Stimulated activated CD4-positive, alpha-beta T cell treated with anti-CD3 and anti-CD28 coated beads, Interleukin-1b, Interleukin-23, amount 100 ng/mL, for 4 hours (primary cell): Measurements from ENCODE around the gene TENM3.
"Not testable (repeated sequence)": the region's sequence is repeated elsewhere in the genome, so short reads cannot be mapped to it uniquely, and the experiment has no call there.

Experiments
- DNase-seq, 2 donors: peaks; one replicate each; pipeline ENCODE4 v3.0.0-alpha.2; 2020; ENCODE audit warnings: low read depth in 2 of 2

Gene TENM3

DNA sequence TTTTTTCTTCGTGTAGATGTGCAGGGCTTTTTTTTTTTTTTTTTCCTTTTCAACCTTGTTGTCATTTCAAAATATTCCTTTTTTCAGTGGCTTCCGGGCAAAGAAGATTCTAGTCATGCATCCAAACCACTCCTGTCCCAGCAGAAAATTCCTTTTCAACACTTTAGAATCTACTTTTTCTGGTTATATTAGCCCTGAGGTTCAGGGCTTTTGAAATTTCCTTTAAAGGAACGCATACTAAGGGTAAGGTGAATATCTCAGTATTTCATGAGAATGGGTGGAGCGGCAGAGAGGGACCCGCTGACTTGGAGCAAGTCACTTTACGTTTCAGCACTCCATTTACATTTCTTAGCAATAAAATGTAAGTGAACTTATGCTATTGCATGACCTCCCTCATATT, 15.6 kb upstream of the TENM3 start:
- no peak for DNase-seq

DNA sequence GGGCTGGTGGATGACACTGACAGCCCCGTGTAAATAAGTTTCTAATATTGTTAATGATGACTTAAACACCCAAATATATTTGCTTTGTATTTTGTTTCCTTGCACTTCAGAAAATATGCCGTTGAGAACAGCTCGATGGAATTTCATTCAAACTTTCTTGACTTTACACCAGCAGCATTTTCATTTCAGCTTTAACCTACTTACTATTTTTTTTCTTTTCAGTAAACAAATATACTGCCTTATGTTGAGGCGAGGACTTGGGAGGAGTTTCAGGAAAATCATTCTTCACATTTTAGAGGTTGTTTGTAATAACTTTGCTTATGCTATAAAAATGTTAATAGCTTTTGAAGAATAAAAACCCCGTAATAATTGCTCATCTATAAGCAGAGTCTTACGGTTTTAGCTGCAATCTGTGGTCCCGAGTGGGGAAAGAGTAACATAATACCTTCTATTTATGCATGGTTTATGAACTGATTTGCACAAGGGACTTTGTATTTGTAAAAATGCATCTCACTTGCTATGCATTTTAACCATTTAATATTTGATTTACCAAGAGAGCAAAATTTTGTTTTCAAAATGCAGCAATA, 14.1 kb upstream of the TENM3 start:
- DNase-seq, result no peak

- DNase-seq, result no peak
These were observed 12.9 kb upstream of the TENM3 start for GRCh38 chr4:182230256-182230655.

GRCh38 chr4:182231080-182231479, 12.1 kb upstream of the TENM3 start:
- DNase-seq, result no peak

DNA sequence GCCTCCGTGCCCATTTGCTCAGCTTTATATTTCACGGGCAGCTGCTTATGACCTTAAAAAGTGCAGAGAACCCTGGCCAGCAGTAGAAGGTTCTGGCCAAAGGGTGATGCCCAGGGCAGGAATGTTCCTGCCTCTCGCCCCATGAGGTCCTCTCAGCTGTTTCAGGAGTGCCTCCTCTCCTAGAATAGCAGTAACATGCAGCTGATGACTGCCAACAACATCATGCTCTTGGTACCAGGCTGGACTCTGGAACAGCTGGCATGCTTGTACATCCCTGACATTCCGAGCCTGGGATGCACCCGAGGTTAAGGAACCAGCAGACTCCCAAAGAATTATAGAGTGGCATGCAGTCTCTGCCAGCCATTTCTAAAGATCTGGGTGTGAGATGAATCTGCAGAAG, 11.7 kb upstream of the TENM3 start:
- DNase-seq, result no peak

- no peak for DNase-seq
These were observed 9.7 kb upstream of the TENM3 start for GRCh38 chr4:182233310-182234090.

DNA sequence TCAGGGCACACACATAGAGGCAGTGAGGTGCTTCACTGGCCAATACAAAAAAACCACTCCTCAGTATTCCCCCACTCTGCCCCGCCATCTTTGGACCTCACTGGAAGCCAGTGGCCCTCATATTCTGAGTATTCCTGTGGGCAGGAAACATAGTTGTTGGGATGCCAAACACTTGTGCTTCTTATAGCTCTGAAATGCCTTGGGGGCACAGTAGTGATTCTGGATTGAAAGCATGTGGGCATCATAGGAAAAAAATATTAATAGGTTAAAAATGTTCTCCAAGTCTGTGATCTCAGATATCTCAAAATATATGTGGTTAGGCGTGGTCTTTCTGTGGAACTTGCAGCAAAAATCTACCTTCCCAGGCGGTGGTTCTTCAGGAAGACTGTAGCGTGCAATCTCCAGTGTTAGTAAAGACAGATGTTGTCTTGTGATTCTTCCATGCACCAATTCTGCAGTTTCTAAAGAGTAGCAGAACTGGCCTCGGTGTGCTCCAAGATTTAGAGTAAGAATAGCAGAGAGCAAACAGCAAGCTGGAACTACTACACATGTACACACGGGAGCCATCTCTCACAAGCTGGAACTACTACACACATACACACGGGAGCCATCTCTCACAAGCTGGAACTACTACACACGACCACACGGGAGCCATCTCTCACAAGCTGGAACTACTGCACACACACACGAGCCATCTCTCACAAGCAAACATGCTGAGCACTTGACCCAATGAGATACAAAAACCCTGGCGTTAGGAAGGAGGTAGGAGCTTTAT, 8.0 kb upstream of the TENM3 start:
- DNase-seq, result no peak

GRCh38 chr4:182236186-182236585, 7.0 kb upstream of the TENM3 start:
- no peak for DNase-seq

DNA sequence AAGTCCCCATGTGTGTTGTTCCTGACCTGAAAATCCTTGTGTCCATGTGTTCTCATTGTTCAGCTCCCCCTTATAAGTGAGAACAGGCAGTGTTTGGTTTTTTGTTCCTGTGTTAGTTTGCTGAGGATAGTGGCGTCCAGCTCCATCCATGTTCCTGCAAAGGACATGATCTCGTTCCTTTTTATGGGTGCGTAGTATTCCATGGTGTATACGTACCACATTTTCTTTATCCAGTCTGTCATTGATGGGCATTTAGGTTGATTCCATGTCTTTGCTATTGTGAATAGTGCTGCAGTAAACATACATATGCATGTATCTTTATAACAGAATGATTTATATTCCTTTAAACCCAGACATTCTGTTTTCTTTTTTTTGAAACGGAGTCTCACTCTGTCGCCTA, 6.2 kb upstream of the TENM3 start:
- not testable (repeated sequence) for DNase-seq

- no peak for DNase-seq
These were observed 4.8 kb upstream of the TENM3 start for GRCh38 chr4:182238355-182238931.

- DNase-seq, result no peak
These were observed 2.8 kb upstream of the TENM3 start for GRCh38 chr4:182240161-182241130.

DNA sequence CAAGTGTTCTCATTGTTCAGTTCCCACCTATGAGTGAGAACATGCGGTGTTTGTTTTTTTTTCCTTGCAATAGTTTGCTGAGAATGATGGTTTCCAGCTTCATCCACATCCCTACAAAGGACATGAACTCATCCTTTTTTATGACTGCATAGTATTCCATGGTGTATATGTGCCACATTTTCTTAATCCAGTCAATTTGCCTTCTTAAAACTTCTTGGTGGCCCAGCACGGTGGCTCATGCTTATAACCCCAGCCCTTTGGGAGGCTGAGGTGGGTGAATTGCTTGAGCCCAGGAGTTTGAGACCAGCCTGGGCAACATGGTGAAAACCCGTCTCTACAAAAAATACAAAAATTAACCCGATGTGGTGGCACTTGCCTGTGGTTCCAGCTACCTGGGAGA, 942 bp upstream of the TENM3 start:
- not testable (repeated sequence) for DNase-seq

- DNase-seq, result no peak
These were observed 415 bp upstream of the TENM3 start for GRCh38 chr4:182242787-182243186.

DNA sequence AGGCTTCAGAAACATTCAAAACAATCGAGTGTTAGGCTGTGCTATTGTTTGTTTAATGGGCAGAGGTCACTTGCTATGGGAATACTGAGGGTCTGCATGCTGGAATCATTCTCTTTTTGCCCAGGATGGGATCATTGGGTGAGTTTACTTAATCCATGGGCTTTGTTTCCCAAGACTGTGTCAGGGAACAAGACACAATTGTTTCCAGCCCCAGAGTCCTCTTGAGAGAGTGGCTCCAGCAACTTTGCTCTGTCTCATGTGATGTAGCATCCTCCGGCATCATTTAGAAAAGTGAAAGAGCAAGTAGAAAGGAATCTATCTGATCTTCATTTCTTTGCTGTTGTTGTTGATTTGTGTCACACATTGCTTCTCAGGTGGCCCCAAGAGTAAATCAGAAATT, 1.8 kb downstream of the TENM3 start:
- DNase-seq, result no peak

DNA sequence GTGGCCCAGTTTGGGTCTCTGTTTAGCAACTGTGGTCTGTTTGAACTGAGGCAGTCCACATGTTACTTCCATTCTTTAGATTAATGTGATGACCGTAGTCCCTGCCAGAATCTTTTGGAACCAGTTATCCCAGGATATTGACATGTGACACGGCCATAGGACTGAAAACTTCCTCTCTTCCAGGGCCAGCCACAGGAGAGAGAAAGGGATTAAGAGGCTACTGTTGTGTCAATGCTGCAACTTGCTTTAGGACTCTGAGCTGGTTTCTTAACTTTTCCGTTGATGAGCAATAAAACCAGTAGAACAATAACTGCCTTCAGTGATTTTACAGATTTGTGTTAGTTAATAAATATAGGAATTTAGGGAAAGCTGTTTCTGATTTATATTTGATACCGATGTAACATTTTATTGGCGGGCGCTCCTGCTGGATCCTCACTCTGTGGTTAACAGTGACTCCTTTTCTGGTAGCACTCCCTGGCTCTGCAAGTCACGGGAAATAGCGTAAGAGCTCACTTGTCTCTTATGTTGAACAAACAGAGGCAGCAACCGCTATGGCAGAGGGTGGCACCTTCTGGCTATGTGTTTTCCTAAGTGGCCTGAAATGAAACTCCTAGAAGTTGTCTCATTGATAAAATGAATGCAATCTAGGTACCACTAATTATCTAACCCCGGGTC, 2.5 kb downstream of the TENM3 start:
- no peak for DNase-seq

GRCh38 chr4:182246401-182247205, 3.4 kb downstream of the TENM3 start:
- DNase-seq, result no peak

DNA sequence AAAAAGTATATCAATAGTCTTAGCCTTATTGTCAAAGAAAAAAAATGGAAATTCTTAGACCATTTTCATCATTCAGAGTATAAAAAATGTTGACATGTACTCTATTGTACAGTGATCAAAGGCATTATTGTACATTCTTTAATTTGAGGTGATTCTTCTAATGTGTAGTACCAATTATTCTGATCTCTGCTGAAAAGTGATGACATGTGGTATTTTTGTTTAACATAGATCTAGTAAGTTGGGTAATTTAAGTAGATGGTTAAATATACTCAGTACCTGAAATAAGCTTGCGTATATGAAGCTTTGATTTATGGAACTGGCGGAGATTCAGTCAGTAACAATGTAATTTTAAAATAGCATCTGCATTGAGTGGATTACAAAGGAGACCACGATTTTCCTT, 5.1 kb downstream of the TENM3 start:
- DNase-seq, result no peak

DNA sequence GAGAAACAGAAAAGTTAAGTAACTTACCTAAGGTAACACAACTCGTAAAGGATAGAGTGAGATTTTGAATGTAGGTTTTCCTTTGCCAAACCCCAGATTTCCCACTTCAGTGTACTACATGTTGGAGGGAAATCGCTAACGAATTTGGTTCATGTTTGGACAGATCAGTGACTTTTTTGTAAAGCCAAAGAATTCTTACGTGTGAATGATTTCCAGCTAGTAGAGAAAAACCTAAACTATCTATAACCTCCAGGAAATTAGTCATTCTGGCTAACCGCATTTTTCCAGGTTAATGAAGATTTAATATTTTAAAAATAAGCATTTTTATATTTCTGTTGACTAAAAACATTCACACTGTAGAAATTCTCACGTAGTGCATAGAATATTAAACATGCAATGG, 7.2 kb downstream of the TENM3 start:
- no peak for DNase-seq

- no peak for DNase-seq
These were observed 7.9 kb downstream of the TENM3 start for GRCh38 chr4:182251116-182251515.

DNA sequence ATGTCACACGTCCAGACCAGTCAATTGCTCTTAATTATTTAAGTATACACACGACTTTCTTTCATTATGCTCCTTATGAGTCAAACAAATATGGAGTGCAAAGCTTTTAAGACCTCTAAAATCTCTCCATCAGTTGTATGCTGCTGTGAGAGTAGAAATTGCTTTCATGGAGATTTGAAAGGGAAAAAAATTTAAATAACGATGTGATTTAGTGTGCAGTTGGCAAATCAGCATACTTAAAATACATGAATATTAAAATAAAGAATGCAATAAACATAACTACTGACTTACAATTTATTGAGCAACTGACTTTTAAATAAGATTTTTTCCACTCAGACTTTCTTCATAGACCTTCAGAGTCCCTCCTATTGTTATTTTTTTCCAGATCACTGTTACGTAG, 9.0 kb downstream of the TENM3 start:
- DNase-seq, result no peak
